MM.1S (cell line): ENCODE data around the gene SH2D4B.

Experiments
- DNase-seq: peaks from one replicate; pipeline ENCODE4 v3.0.0-alpha.2; 2015
- H2AFZ ChIP-seq: fragments of 300-600 bp; sonication (generic); 2 replicates; pipeline ENCODE4 v1.6.0; 2016; ENCODE audit warnings: antibody characterized with exemption, low read length
- H3F3A ChIP-seq: fragments of 300-600 bp; sonication (generic); 2 replicates; pipeline ENCODE4 v1.6.1; 2016; ENCODE audit warnings: mild to moderate bottlenecking, antibody characterized with exemption, low read length, moderate library complexity, mixed read lengths; ENCODE audit not compliant: insufficient read depth
- H3K27ac ChIP-seq: fragments of 300-600 bp; sonication (generic); 2 replicates; pipeline ENCODE4 v1.5.1; 2016; ENCODE audit warnings: mild to moderate bottlenecking, low read length
- H3K27me3 ChIP-seq: fragments of 300-600 bp; sonication (generic); replicated peaks from 2 replicates; pipeline ENCODE4 v1.6.0; 2016; ENCODE audit warnings: low read length; ENCODE audit not compliant: insufficient read depth
- H3K36me3 ChIP-seq: fragments of 300-600 bp; sonication (generic); replicated peaks from 2 replicates; pipeline ENCODE4 v1.6.1; 2016; ENCODE audit warnings: mild to moderate bottlenecking, low read length, mixed read lengths; ENCODE audit not compliant: insufficient read depth
- H3K4me1 ChIP-seq: fragments of 300-600 bp; sonication (generic); 2 replicates; pipeline ENCODE4 v1.6.1; 2016; ENCODE audit warnings: low read length, mixed read lengths
- H3K4me2 ChIP-seq: fragments of 300-600 bp; sonication (generic); 2 replicates; pipeline ENCODE4 v1.6.0; 2016; ENCODE audit warnings: low read depth, low read length
- H3K4me3 ChIP-seq: fragments of 300-600 bp; sonication (generic); 2 replicates; pipeline ENCODE4 v1.5.1; 2016; ENCODE audit warnings: low read length, mixed read lengths
- H3K79me2 ChIP-seq: fragments of 300-600 bp; sonication (generic); 2 replicates; pipeline ENCODE4 v1.6.1; 2016; ENCODE audit warnings: mixed run types, low read length, mixed read lengths
- H3K9ac ChIP-seq: fragments of 300-600 bp; sonication (generic); 2 replicates; pipeline ENCODE4 v1.6.1; 2016; ENCODE audit warnings: low read length, mixed read lengths
- H3K9me2 ChIP-seq: fragments of 300-600 bp; sonication (generic); replicated peaks from 2 replicates; pipeline ENCODE4 v1.6.1; 2016; ENCODE audit warnings: mild to moderate bottlenecking, low read length, mixed read lengths; ENCODE audit not compliant: insufficient read depth
- H3K9me3 ChIP-seq: fragments of 300-600 bp; sonication (generic); replicated peaks from 2 replicates; pipeline ENCODE4 v1.6.1; 2016; ENCODE audit warnings: mild to moderate bottlenecking, low read length, mixed read lengths; ENCODE audit not compliant: insufficient read depth
- H4K20me1 ChIP-seq: fragments of 300-600 bp; sonication (generic); 2 replicates; pipeline ENCODE4 v1.6.1; 2016; ENCODE audit warnings: mild to moderate bottlenecking, low read length, moderate library complexity, mixed read lengths; ENCODE audit not compliant: insufficient read depth
- EZH2 ChIP-seq: fragments of 300-600 bp; sonication (generic); optimal IDR thresholded peaks from 2 replicates; pipeline ENCODE3; 2017; ENCODE audit warnings: low read depth, mild to moderate bottlenecking, antibody characterized with exemption, low read length, mixed read lengths
- EZH2phosphoT487 ChIP-seq: fragments of 300-600 bp; sonication (generic); IDR thresholded peaks from 2 replicates; pipeline ENCODE4 v1.6.1; 2018; ENCODE audit warnings: antibody characterized with exemption, low read length
- TF ChIP-seq, protein P1 (sequence below): fragments of 300-600 bp; sonication (generic); IDR thresholded peaks from 2 replicates; pipeline ENCODE4 v1.5.1; 2016; ENCODE audit warnings: antibody characterized with exemption, low read length, mixed read lengths

Gene SH2D4B

DNA sequence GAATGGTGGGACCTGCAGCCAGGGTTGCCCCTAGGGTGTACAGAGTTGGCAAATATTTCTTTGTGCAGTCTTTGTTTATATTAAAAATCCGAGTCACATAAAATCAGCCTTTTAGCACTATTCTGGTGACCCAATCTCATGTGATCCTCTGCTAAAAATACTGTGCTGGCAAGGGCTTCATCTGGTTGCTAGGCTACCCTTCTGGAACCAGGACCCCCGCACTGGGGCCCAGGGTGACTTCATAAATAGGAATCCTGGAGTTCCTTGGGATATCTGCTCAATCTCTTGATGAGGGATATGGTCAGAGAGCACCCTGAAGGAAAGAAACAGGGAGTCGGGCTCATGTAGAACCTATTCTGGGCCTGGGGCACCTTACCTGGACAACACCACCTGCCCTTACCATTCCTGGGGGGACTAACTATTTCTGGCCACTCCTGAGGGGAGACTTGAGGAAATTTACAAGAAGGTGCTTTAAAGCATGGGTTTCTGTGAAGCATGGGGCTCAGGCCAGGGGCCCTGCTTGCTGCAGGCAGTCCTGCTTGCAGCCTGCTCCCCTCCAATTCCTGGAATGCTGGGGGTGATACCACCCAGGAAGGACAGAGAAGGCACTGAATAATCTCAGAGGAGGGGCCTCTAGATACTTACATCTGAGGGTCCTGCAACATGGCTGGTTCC lies 44.7 kb downstream of the SH2D4B start:
- Histone ChIP-seq H3K79me2 (no peaks in the 10 kb centered on the region), H3K36me3 (no peaks in the 10 kb centered on the region), H2AFZ (no peak overlapping the region), H3K27ac (no peak overlapping the region), H4K20me1 (no peaks in the 10 kb centered on the region), H3K4me3 (no peak overlapping the region), H3K9me2 (no peaks in the 10 kb centered on the region), H3K9me3 (no peaks in the 10 kb centered on the region), H3K4me1 (no peaks in the 10 kb centered on the region), H3K4me2 (no peak overlapping the region), H3K9ac (no peak overlapping the region), H3F3A (no peaks in the 10 kb centered on the region), H3K27me3 (no peaks in the 10 kb centered on the region)
- no peak for DNase-seq
- no peak for TF ChIP-seq EZH2
- no peak for TF ChIP-seq EZH2phosphoT487
- TF ChIP-seq, protein P1, sequence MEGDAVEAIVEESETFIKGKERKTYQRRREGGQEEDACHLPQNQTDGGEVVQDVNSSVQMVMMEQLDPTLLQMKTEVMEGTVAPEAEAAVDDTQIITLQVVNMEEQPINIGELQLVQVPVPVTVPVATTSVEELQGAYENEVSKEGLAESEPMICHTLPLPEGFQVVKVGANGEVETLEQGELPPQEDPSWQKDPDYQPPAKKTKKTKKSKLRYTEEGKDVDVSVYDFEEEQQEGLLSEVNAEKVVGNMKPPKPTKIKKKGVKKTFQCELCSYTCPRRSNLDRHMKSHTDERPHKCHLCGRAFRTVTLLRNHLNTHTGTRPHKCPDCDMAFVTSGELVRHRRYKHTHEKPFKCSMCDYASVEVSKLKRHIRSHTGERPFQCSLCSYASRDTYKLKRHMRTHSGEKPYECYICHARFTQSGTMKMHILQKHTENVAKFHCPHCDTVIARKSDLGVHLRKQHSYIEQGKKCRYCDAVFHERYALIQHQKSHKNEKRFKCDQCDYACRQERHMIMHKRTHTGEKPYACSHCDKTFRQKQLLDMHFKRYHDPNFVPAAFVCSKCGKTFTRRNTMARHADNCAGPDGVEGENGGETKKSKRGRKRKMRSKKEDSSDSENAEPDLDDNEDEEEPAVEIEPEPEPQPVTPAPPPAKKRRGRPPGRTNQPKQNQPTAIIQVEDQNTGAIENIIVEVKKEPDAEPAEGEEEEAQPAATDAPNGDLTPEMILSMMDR, result no peak

DNA sequence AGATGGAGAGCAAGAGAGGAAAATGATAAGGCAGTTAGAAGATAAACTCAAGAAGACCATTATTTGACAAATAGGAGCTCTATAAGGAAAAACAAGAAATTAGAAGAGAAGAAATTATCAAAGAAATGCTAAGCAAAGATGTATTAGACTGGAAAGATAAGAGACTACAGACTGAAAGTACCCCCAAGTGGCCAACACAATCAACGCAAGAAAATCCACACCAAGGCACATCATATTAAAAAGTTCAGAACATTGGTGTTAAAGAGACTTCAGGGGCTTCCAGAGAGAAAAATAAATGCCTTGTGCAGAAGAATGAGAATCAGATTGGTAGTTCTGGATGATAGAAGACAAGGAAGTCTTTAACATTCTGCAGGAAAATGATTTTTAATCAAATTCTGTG lies 46.0 kb downstream of the SH2D4B start:
- no peak for TF ChIP-seq EZH2phosphoT487
- TF ChIP-seq EZH2, result no peak
- TF ChIP-seq, protein P1, result no peak
- Histone ChIP-seq H4K20me1 (no peaks in the 10 kb centered on the region), H3K4me2 (no peak overlapping the region), H3K4me1 (no peaks in the 10 kb centered on the region), H3K9me2 (no peaks in the 10 kb centered on the region), H3K36me3 (no peaks in the 10 kb centered on the region), H3K27ac (no peak overlapping the region), H3K9me3 (no peaks in the 10 kb centered on the region), H2AFZ (no peak overlapping the region), H3K9ac (no peak overlapping the region), H3K79me2 (no peaks in the 10 kb centered on the region), H3K27me3 (no peaks in the 10 kb centered on the region), H3K4me3 (no peak overlapping the region), H3F3A (no peaks in the 10 kb centered on the region)
- no peak for DNase-seq

DNA sequence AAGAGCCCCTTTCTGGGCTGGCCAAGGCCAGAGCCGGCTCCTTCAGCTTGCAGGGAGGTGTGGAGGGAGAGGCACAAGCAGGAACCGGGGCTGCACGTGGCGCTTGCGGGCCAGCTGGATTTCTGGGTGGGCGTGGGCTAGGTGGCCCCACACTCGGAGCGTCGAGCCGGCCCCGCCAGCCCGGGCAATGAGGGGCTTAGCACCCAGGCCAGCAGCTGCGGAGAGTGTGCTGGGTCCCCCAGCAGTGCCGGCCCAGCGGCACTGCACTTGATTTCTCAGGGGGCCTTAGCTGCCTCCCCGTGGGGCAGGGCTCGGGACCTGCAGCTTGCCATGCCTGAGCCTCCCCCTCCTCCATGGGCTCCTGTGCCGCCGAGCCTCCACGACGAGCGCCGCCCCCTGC lies 48.1 kb downstream of the SH2D4B start:
- Histone ChIP-seq H3K36me3 (no peaks in the 10 kb centered on the region), H3K27ac (no peak overlapping the region)
- TF ChIP-seq EZH2, result no peak
- TF ChIP-seq EZH2phosphoT487, result no peak
- TF ChIP-seq, protein P1, result no peak

More for the DNA sequence above, 48.1 kb downstream of the SH2D4B start:
- Histone ChIP-seq H3K4me3 (no peak overlapping the region), H3K27me3 (no peaks in the 10 kb centered on the region), H3K9ac (no peak overlapping the region), H2AFZ (no peak overlapping the region), H3K4me1 (no peaks in the 10 kb centered on the region), H3K79me2 (no peaks in the 10 kb centered on the region), H3K9me2 (no peaks in the 10 kb centered on the region), H3K4me2 (no peak overlapping the region), H3F3A (no peaks in the 10 kb centered on the region), H3K9me3 (no peaks in the 10 kb centered on the region), H4K20me1 (no peaks in the 10 kb centered on the region)
- no peak for DNase-seq
